ENCODE data around the gene PKIB. TPM values are rescaled to one million over a fixed set of nuclear protein-coding genes. Genes with fewer than 3 reads are reported as not detected.

The PKIB gene
- total and polyA plus RNA-seq, 2 donors (not counting 3 experiments of a cell fraction or from before 2014, with no cell fraction given) = not detected

DNA sequence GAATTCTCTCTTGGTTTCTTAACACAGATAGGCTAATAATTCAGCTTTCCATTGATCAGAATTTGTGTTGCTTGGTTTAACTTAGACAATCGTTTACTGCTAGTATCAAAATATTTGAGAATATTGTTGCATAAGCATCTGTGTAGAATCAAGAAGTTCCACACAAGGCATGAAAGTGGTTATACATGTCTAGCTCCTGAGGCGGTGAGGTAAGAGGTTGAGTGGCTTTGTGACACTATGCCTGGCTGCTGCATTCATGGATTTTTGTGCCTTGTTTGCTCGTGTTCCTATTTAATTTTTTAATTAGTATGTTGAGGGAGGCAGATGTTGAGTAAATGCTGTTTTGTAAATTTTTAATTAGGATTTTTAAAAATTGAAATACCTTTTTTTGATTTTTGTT, 10.2 kb downstream of the PKIB start:
- no peak for TF ChIP-seq GATA2 (IDR thresholded peaks at IDR 0.05; ENCODE audit: insufficient read depth, insufficient read length, low read depth, low read length)
- no peak for TF ChIP-seq JUN (IDR thresholded peaks at IDR 0.05; ENCODE audit: borderline replicate concordance, insufficient read depth, insufficient read length, low read depth)
- TF ChIP-seq EZH2 (IDR thresholded peaks at IDR 0.05; ENCODE audit: borderline replicate concordance, low read depth, low read length, severe bottlenecking) = no peak
- TF ChIP-seq POLR2A (IDR thresholded peaks at IDR 0.05; ENCODE audit: low read depth, low read length) = no peak
- TF ChIP-seq FOS (IDR thresholded peaks at IDR 0.05; ENCODE audit: borderline replicate concordance, insufficient read depth, low read length) = no peak
- TF ChIP-seq, protein P1, sequence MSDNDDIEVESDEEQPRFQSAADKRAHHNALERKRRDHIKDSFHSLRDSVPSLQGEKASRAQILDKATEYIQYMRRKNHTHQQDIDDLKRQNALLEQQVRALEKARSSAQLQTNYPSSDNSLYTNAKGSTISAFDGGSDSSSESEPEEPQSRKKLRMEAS (IDR thresholded peaks at IDR 0.05; ENCODE audit: insufficient read depth, insufficient read length) = no peak
- TF ChIP-seq POLR2AphosphoS5 (IDR thresholded peaks at IDR 0.05; ENCODE audit: insufficient read depth, low read depth, low read length) = no peak
- no peak for TF ChIP-seq CTCF (IDR thresholded peaks at IDR 0.05; ENCODE audit: extremely low read depth in 1 of 2, insufficient read depth in 1 of 2, low read depth in 1 of 2, low read length in 2 of 2)
- no peak for TF ChIP-seq MYC (IDR thresholded peaks at IDR 0.05; ENCODE audit: low read depth, low read length)
- Histone ChIP-seq H3K4me2 (ENCODE audit: insufficient read depth, low read length) (no peak overlapping the region), H3K4me1 (ENCODE audit: control insufficient read depth, extremely low read depth, insufficient read depth, low read length) (no peaks in the 10 kb centered on the region), H3K9me1 (replicated peaks; ENCODE audit: control insufficient read depth, extremely low read depth, insufficient read depth, low read length) (no peaks in the 10 kb centered on the region), H3K9me3 (replicated peaks; ENCODE audit: control insufficient read depth, insufficient read depth, low read length) (no peaks in the 10 kb centered on the region), H3K4me3 (replicated peaks in 1 of 3; ENCODE audit: insufficient read depth in 1 of 3, low read depth in 1 of 3, low read length in 3 of 3) (no peak overlapping the region), H2AFZ (ENCODE audit: low read depth, low read length) (no peak overlapping the region), H3K36me3 (ENCODE audit: control insufficient read depth in 2 of 2, extremely low read depth in 1 of 2, insufficient read depth in 2 of 2, low read length in 2 of 2) (no peaks in the 10 kb centered on the region), H3K27ac (ENCODE audit: insufficient read depth, low read depth, low read length) (no peak overlapping the region), H4K20me1 (replicated peaks; ENCODE audit: control insufficient read depth, extremely low read depth, insufficient read depth, low read length) (no peaks in the 10 kb centered on the region), H3K79me2 (ENCODE audit: control insufficient read depth, insufficient read depth, low read length) (no peaks in the 10 kb centered on the region), H3K27me3 (ENCODE audit: control insufficient read depth in 2 of 2, insufficient read depth in 2 of 2, low read length in 2 of 2) (no peaks in the 10 kb centered on the region), H3K9ac (replicated peaks; ENCODE audit: extremely low read depth, insufficient read depth, low read length) (no peak overlapping the region)
- intact Hi-C loops (cut with micrococcal nuclease) (no loop called here), dilution Hi-C loops (cut with MboI; ENCODE audit: extremely low pct_ligation_motif_present, low sequenced_read_pairs) (no loop called here)
- CTCF ChIA-PET = interaction anchor here (1.0 kb wide), 1 partner anchor 10 kb away, joined by 3 read pairs; the partner anchor contains the start of gene PKIB
- BruUV-seq (replicated peaks) = no TSS peak
- DNase-seq (ENCODE audit: low read depth, low spot score) = no peak
- POLR2A ChIA-PET = no interaction called here
- no peak for FAIRE-seq

Data from endothelial cell of umbilical vein (primary cell).